ENCODE measurements around the gene APPBP2.
"Not testable (repeated sequence)": the region's sequence is repeated elsewhere in the genome, so short reads cannot be mapped to it uniquely, and the experiment has no call there.

Gene APPBP2

GRCh38 chr17:60501589-60501988, 24.5 kb downstream of the APPBP2 start:
- no peak overlapping the region for H3K27ac ChIP-seq (ENCODE audit: low read length)
- no peaks in the 10 kb centered on the region; the same call in 1 of the 2 replicates for H3K36me3 ChIP-seq (ENCODE audit: control insufficient read depth, insufficient read depth, low read length)
- no peaks in the 10 kb centered on the region for H3K27me3 ChIP-seq (ENCODE audit: control insufficient read depth, insufficient read depth, low read length)
- no CpG with 5 or more reads among the region's 2 CpGs for WGBS (ENCODE audit: insufficient coverage, insufficient read length)
- no peak for DNase-seq (ENCODE audit: low read depth, low spot score)
- H3K4me1 ChIP-seq (ENCODE audit: control insufficient read depth, insufficient read depth, low read length), result no peaks in the 10 kb centered on the region
- H3K4me3 ChIP-seq (ENCODE audit: low read length), result no peak overlapping the region
- H3K9me3 ChIP-seq (ENCODE audit: control insufficient read depth, insufficient read depth, low read length), result no peaks in the 10 kb centered on the region

GRCh38 chr17:60496041-60496440, 30.0 kb downstream of the APPBP2 start:
- no peak overlapping the region for H3K4me3 ChIP-seq (ENCODE audit: low read length)
- peaks cover 4% of the 10 kb centered on the region; the same call in 1 of the 2 replicates for H3K36me3 ChIP-seq (ENCODE audit: control insufficient read depth, insufficient read depth, low read length)
- H3K27me3 ChIP-seq (ENCODE audit: control insufficient read depth, insufficient read depth, low read length), result no peaks in the 10 kb centered on the region
- no peaks in the 10 kb centered on the region for H3K4me1 ChIP-seq (ENCODE audit: control insufficient read depth, insufficient read depth, low read length)
- no peak overlapping the region for H3K27ac ChIP-seq (ENCODE audit: low read length)
- no peak for DNase-seq (ENCODE audit: low read depth, low spot score)
- H3K9me3 ChIP-seq (ENCODE audit: control insufficient read depth, insufficient read depth, low read length), result peaks cover 1% of the 10 kb centered on the region; the same call in 1 of the 2 replicates

GRCh38 chr17:60495260-60495659, 30.8 kb downstream of the APPBP2 start:
- no CpG with 5 or more reads among the region's 2 CpGs for WGBS (ENCODE audit: insufficient coverage, insufficient read length)
- H3K9me3 ChIP-seq (ENCODE audit: control insufficient read depth, insufficient read depth, low read length), result peaks cover 1% of the 10 kb centered on the region; the same call in 1 of the 2 replicates
- H3K4me3 ChIP-seq (ENCODE audit: low read length), result no peak overlapping the region
- H3K36me3 ChIP-seq (ENCODE audit: control insufficient read depth, insufficient read depth, low read length), result peaks cover 4% of the 10 kb centered on the region; the same call in 1 of the 2 replicates
- DNase-seq (ENCODE audit: low read depth, low spot score), result no peak
- no peak overlapping the region for H3K27ac ChIP-seq (ENCODE audit: low read length)
- H3K27me3 ChIP-seq (ENCODE audit: control insufficient read depth, insufficient read depth, low read length), result no peaks in the 10 kb centered on the region
- no peaks in the 10 kb centered on the region for H3K4me1 ChIP-seq (ENCODE audit: control insufficient read depth, insufficient read depth, low read length)

- no peak for DNase-seq (ENCODE audit: low read depth, low spot score)
- H3K36me3 ChIP-seq (ENCODE audit: control insufficient read depth, insufficient read depth, low read length), result peaks cover 4% of the 10 kb centered on the region; the same call in 1 of the 2 replicates
- WGBS (ENCODE audit: insufficient coverage, insufficient read length), result no CpG with 5 or more reads among the region's 3 CpGs
Measured at GRCh38 chr17:60493847-60494321, 32.2 kb downstream of the APPBP2 start.

GRCh38 chr17:60491771-60492170, 34.3 kb downstream of the APPBP2 start:
- Histone ChIP-seq H3K27me3 (ENCODE audit: control insufficient read depth, insufficient read depth, low read length) (no peaks in the 10 kb centered on the region), H3K27ac (ENCODE audit: low read length) (no peak overlapping the region), H3K36me3 (ENCODE audit: control insufficient read depth, insufficient read depth, low read length) (peaks cover 4% of the 10 kb centered on the region; the same call in 1 of the 2 replicates), H3K4me1 (ENCODE audit: control insufficient read depth, insufficient read depth, low read length) (no peaks in the 10 kb centered on the region), H3K4me3 (ENCODE audit: low read length) (no peak overlapping the region), H3K9me3 (ENCODE audit: control insufficient read depth, insufficient read depth, low read length) (peaks cover 1% of the 10 kb centered on the region; the same call in 1 of the 2 replicates)
- no peak for DNase-seq (ENCODE audit: low read depth, low spot score)
- no CpG with 5 or more reads among the region's 3 CpGs for WGBS (ENCODE audit: insufficient coverage, insufficient read length)

More at GRCh38 chr17:60493847-60494321, 32.2 kb downstream of the APPBP2 start:
- Histone ChIP-seq H3K27me3 (ENCODE audit: control insufficient read depth, insufficient read depth, low read length) (no peaks in the 10 kb centered on the region), H3K4me3 (ENCODE audit: low read length) (no peak overlapping the region), H3K9me3 (ENCODE audit: control insufficient read depth, insufficient read depth, low read length) (peaks cover 1% of the 10 kb centered on the region; the same call in 1 of the 2 replicates), H3K4me1 (ENCODE audit: control insufficient read depth, insufficient read depth, low read length) (no peaks in the 10 kb centered on the region), H3K27ac (ENCODE audit: low read length) (no peak overlapping the region)

- not testable (repeated sequence) for H3K36me3 ChIP-seq (ENCODE audit: control insufficient read depth, insufficient read depth, low read length); H3K9me3 ChIP-seq (ENCODE audit: control insufficient read depth, insufficient read depth, low read length); H3K27ac ChIP-seq (ENCODE audit: low read length); H3K4me3 ChIP-seq (ENCODE audit: low read length); H3K27me3 ChIP-seq (ENCODE audit: control insufficient read depth, insufficient read depth, low read length); H3K4me1 ChIP-seq (ENCODE audit: control insufficient read depth, insufficient read depth, low read length); DNase-seq (ENCODE audit: low read depth, low spot score)
- no CpG with 5 or more reads among the region's 2 CpGs for WGBS (ENCODE audit: insufficient coverage, insufficient read length)
Measured at GRCh38 chr17:60490594-60490993, 35.4 kb downstream of the APPBP2 start.

- no peak overlapping the region for H3K27ac ChIP-seq (ENCODE audit: low read length)
- H3K36me3 ChIP-seq (ENCODE audit: control insufficient read depth, insufficient read depth, low read length), result no peaks in the 10 kb centered on the region
- no peaks in the 10 kb centered on the region for H3K9me3 ChIP-seq (ENCODE audit: control insufficient read depth, insufficient read depth, low read length)
- H3K27me3 ChIP-seq (ENCODE audit: control insufficient read depth, insufficient read depth, low read length), result no peaks in the 10 kb centered on the region
- no peak overlapping the region for H3K4me3 ChIP-seq (ENCODE audit: low read length)
- no CpG with 5 or more reads among the region's 4 CpGs for WGBS (ENCODE audit: insufficient coverage, insufficient read length)
- DNase-seq (ENCODE audit: low read depth, low spot score), result no peak
- H3K4me1 ChIP-seq (ENCODE audit: control insufficient read depth, insufficient read depth, low read length), result no peaks in the 10 kb centered on the region
Measured at GRCh38 chr17:60481604-60482003, 44.4 kb downstream of the APPBP2 start.

GRCh38 chr17:60473788-60474187, 52.3 kb downstream of the APPBP2 start:
- Histone ChIP-seq H3K27me3 (ENCODE audit: control insufficient read depth, insufficient read depth, low read length) (no peaks in the 10 kb centered on the region), H3K9me3 (ENCODE audit: control insufficient read depth, insufficient read depth, low read length) (no peaks in the 10 kb centered on the region), H3K36me3 (ENCODE audit: control insufficient read depth, insufficient read depth, low read length) (no peaks in the 10 kb centered on the region), H3K4me1 (ENCODE audit: control insufficient read depth, insufficient read depth, low read length) (no peaks in the 10 kb centered on the region), H3K27ac (ENCODE audit: low read length) (no peak overlapping the region), H3K4me3 (ENCODE audit: low read length) (no peak overlapping the region)
- no peak for DNase-seq (ENCODE audit: low read depth, low spot score)

- Histone ChIP-seq H3K4me1 (ENCODE audit: control insufficient read depth, insufficient read depth, low read length) (no peaks in the 10 kb centered on the region), H3K9me3 (ENCODE audit: control insufficient read depth, insufficient read depth, low read length) (no peaks in the 10 kb centered on the region), H3K4me3 (ENCODE audit: low read length) (no peak overlapping the region), H3K27ac (ENCODE audit: low read length) (no peak overlapping the region), H3K36me3 (ENCODE audit: control insufficient read depth, insufficient read depth, low read length) (no peaks in the 10 kb centered on the region), H3K27me3 (ENCODE audit: control insufficient read depth, insufficient read depth, low read length) (no peaks in the 10 kb centered on the region)
- DNase-seq (ENCODE audit: low read depth, low spot score), result no peak
- no CpG with 5 or more reads among the region's 1 CpG for WGBS (ENCODE audit: insufficient coverage, insufficient read length)
Measured at GRCh38 chr17:60472449-60472848, 53.6 kb downstream of the APPBP2 start.

GRCh38 chr17:60471451-60471850, 54.6 kb downstream of the APPBP2 start:
- no peak overlapping the region for H3K27ac ChIP-seq (ENCODE audit: low read length)
- no peaks in the 10 kb centered on the region for H3K27me3 ChIP-seq (ENCODE audit: control insufficient read depth, insufficient read depth, low read length)
- WGBS (ENCODE audit: insufficient coverage, insufficient read length), result no CpG with 5 or more reads among the region's 4 CpGs
- no peaks in the 10 kb centered on the region for H3K9me3 ChIP-seq (ENCODE audit: control insufficient read depth, insufficient read depth, low read length)
- H3K4me1 ChIP-seq (ENCODE audit: control insufficient read depth, insufficient read depth, low read length), result no peaks in the 10 kb centered on the region
- H3K36me3 ChIP-seq (ENCODE audit: control insufficient read depth, insufficient read depth, low read length), result no peaks in the 10 kb centered on the region
- no peak overlapping the region for H3K4me3 ChIP-seq (ENCODE audit: low read length)
- DNase-seq (ENCODE audit: low read depth, low spot score), result no peak

- Histone ChIP-seq H3K27ac (ENCODE audit: low read length) (no peak overlapping the region), H3K9me3 (ENCODE audit: control insufficient read depth, insufficient read depth, low read length) (no peaks in the 10 kb centered on the region), H3K27me3 (ENCODE audit: control insufficient read depth, insufficient read depth, low read length) (no peaks in the 10 kb centered on the region), H3K36me3 (ENCODE audit: control insufficient read depth, insufficient read depth, low read length) (no peaks in the 10 kb centered on the region), H3K4me1 (ENCODE audit: control insufficient read depth, insufficient read depth, low read length) (no peaks in the 10 kb centered on the region), H3K4me3 (ENCODE audit: low read length) (no peak overlapping the region)
- no peak for DNase-seq (ENCODE audit: low read depth, low spot score)
Measured at GRCh38 chr17:60468371-60468770, 57.7 kb downstream of the APPBP2 start.
